Activated CD8-positive, alpha-beta memory T cell treated with anti-CD3 and anti-CD28 coated beads for 4 hours (primary cell): ENCODE results near the gene TBC1D5.

Source experiments
- DNase-seq, 2 donors: peaks; one replicate each; pipeline ENCODE4 v3.0.0-alpha.2; 2020; ENCODE audit warnings: low read depth in 2 of 2

The TBC1D5 gene

DNA sequence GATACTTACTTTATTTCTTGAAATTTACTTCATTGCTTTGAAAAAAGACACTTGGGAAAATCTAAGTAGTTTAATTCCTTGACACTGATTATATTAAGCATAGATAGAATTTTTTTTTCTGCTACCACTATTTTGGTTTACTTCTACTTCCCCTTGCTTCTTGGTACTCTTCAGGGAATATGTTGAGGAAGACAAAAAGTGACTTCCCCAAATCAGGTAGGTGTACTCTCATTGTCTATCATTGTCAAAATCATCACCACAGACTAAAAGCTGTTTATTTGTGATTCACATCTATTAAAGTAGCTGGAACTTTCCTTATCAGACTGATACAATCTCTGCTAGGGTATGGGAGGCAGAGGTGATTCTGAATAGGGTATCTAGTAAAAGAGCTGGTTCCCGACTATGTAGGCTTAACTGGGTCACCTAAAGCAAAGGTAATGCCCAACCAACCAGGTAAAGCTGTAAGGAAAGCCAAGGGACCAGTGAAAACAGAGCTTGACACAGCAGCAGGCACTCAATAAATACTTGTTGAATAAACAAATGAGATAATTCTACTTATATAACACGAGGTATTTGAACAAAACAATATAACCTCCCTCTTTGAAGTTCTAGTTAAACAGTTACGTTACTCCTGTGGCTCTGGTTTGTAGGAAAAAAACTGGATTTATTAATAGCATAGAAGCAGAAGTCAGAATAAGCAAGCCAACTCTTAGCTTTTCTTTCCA is 510.7 kb downstream of the TBC1D5 start:
- DNase-seq: no peak

DNA sequence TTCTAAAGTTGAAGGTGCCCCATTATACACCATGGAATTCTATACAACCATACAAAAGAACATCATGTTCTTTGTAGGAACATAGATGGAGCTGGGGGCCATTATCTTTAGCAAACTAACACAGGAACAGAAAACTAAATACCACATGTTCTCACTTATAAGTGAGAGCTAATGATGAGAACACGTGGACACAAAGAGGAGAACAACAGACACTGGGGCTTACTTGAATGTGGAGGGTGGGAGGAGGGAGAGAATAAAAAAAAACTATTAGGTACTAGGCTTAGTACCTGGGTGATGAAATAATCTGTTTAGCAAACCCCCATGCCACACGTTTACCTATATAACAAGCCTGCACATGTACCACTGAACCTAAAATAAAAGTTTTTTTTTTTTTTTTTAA is 515.0 kb downstream of the TBC1D5 start:
- no peak for DNase-seq

DNA sequence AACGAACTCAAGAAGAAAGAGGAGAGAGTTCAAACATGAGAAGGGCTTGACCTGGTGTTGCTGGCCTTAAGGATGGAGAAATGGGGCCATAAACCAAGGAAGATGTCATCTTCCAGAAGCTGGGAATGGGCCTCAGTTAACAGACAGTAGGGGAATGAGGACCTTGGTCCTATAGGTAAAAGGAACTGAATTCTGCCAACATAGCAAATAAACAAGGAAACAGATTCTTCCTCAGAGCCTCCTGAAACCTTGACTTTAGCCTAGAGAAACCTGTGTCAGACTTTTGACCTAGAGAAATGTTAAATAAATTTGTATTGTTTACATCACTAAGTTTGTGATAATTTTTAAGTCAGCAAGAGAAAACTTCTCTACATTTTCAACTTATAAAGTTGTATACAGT is 520.9 kb downstream of the TBC1D5 start:
- no peak for DNase-seq

DNA sequence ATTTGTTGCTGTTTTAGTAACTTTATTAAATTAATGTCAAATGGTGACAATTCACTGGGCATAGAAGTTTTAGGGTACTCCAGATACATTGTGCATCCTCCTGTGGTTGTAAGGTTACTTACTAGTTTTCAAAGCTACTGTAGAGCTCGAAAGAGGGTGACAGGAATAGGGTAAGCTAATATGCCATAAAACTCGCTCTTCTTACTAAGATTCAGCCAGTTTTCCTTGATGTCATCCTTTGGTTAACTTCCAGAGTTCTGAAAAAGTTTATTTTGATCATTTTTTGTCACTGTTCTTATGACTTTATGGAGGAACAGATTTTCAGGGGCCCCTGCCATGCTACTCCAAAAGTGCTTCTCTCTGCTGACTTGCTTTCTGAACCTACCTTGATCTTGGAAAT is 522.8 kb downstream of the TBC1D5 start:
- DNase-seq: no peak

DNA sequence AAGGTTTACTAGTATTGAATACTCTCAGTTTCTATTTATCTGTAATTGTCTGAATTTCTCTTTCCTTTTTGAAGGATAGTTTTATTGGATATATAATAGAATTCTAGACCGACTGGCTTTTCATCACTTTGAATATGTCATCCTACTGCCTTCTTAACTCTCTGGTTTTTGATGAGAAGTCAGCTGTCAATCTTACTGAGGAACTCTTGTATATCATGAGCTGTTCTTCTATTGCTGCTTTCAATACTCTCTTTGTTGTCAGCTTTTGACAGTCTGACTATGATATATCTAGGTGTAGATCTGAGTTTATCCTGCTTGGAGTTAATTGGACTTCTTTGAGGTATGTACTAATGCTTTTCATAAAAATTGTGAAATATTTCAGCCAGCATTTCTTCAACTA is 523.8 kb downstream of the TBC1D5 start:
- no peak for DNase-seq

DNA sequence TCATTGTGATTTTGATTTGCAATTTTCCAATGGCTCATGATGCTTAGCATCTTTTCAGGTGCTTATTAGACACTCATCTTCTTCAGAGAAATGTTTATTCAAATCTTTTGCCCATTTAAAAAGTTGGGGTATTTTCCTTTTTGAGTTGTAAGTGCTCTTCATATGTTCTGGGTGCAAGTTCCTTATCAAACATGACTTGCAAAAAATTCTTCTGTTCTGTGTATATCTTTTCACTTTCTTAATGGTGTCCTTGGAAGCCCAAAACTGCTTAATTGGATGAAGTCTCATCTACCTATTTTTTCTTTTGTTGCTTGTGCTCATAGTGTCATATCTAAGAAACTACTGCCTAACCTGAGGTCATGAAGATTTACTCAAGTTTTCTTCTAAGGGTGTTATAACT is 524.8 kb downstream of the TBC1D5 start:
- DNase-seq: no peak

DNA sequence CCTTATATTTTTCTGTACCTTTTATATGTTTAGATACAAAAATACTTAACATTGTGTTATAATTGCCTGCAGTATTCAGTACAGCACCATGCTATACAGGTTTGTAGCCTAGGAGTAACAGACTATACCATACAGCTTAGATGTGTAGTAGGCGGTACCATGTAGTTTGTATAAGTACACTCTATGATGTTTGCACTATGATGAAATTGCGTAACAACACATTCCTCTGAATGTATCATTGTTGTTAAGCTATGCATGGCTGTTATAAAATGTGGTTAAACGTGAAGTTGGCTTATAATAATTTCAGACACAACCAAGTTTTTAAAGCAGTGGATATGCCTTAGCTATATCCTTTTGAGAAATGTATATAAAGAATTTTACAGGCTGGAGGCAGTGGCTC is 529.3 kb downstream of the TBC1D5 start:
- DNase-seq: no peak

DNA sequence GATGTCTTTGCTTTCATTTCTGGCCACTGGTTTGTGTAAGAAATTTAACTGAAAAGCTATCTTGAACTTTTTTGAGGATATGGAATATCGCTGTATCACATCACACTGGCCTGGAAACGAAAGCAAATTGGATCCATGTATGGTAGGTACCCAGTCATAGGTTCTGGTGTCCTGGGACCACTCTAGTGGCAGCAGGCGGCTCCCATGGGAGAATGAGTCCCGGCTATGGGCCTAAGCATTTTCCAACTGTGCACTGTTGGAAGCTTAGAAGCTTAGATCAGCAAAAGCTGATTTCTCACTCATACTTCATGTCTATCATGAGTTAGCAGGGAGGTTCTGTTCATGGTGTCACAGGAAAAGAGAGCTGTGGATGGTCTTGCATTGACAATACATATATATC is 534.5 kb downstream of the TBC1D5 start:
- DNase-seq: no peak

DNA sequence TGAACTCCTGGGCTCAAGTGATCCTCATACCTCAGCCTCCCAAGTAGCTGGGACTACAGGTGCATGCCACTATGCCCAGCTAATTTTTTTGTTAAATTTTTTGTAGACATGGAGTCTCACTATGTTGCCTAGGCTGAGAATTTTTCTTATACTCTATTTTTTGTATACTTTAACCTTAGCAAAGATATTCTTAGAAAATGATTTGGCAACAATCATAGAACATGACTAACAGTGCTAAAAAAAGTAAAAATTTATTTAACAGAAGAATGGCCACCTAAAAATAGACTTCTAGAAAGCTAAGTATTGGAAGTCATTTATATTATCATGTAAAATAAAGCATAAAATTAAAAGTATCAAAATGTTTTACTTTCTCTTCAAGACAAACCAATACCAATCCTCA is 535.4 kb downstream of the TBC1D5 start:
- DNase-seq: no peak

DNA sequence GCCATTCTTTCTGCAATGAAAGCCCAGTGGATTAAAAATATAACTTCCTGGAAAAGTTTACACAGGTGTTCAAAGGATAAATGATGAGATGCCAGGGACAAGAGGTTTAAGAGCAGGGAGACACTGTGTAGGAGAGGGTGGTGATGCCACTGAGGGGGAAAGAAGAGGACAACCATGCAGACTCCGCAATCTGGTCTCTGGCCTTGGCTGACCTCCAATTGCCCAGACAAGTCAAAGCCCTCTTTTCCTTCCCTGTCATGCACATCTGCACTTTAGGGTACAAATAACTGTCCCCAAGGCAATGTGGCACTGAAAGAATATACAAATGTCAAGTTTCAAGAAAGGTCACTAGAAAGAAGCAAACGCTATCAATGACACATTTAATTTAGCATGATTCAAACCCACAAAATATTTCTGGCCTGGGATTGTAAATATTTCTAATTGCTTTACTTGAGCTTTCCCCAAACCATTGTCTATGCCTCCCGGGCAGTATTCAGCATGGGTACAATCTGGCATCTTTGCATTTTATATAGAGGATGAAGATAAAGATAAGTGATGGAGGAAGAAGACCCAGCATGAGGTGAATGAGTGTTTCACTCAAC is 538.3 kb downstream of the TBC1D5 start:
- no peak for DNase-seq

DNA sequence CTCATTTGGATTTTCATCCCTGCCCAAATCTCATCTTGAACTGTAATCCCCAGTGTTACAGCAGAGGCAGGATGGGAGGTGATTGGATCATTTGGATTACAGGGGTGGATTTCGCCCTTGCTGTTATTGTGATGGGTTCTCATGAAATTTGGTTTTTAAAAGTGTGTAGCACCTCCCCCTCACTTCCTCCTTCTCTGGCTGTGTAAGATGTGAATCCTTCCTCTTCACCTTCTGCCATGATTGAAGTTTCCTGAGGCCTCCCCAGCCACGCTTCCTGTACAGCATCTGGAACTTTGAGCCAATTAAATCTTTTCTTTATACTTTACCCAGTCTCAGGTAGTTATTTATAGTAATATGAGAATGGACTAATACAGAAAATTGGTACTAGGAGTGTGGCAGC is 540.9 kb downstream of the TBC1D5 start:
- DNase-seq: no peak

DNA sequence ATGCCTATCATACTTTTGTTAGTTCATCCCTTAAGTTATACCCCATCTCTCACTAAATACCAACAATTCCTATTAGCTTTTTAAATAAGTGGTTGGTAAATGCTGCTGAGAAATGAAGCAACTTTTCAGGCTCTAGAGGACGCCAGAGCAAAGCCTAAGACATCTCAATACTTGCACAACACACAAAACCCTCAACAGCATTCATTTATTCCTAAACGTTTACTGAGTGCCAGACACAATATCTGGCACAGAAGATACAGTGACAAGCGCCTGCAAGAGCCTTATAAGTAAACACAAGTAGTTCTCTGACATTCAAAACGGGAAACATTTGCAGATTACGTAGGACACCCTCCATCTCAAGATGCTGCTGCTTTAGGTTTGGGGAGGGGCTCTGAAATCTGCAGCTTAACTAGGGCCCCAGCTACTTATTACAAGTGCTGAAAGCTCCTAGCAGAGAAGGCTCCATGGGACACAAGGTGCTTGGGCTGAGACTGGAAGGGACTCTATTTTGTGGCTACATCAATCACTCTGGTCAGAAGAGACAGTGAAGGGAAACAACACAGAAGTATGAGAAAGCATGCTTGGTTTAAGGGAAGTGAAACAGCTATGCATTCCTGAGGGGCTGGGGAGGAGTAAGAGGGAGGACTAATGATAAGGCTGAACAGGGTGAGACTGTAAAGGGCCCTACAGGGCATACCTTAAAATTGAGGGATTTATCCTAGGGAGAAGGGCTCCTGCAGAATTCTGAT is 546.4 kb downstream of the TBC1D5 start:
- no peak for DNase-seq

DNA sequence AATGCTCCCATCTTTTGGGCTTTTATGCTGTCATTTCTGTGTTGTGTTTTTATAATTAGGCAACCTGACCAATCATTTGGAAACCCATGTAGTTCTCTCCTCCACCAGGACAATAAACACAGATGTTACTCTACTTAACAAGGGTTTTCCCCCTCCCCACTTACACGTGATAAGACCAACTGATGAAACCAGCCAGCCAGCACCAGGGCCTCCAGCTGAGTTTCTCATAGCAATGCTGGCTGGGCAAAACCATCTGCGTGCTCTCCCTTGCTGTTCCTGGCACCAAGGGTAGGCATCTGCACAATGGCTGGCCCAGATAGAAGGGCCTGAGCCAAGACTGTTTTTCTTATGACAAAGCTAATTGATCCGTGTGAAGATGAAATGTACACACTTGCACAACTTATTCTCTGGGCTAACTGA is 547.2 kb downstream of the TBC1D5 start:
- no peak for DNase-seq

DNA sequence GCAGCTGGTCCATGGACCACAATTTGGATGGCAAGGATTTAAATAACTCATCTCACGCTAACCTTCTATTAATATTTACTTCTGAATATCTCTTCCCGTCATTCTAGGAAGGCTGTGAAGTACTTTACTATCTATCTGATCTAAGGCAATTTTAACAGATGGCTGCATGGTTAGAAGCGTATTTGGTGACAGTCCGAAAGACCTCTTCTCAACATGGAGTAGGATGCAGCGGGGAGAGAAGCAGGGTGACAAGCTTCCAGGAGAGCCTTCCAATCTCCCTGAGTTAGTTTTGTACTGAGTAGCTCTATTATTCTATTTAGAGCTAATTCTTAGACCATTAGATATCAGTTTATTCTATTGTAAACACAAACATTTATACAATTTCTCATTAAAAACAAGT is 548.3 kb downstream of the TBC1D5 start:
- DNase-seq: no peak

DNA sequence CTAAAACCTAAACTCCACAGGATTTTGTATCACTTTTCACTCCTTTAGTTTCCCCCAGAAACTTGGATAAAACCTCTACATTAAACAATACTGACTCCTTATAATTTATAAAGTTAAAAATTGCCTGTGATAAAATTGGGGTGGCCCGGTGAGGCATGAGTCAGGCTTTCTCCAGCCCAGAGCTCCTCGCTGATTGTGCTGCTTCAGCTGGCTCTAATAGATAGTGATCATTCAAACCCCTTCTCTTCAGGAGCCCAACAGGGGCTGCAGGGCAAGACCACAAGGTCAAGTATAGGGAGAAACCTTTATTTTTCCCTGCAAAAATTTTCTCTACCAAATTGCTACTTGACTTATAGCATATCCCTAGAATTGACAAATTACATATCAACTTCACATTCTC is 549.4 kb downstream of the TBC1D5 start:
- no peak for DNase-seq

DNA sequence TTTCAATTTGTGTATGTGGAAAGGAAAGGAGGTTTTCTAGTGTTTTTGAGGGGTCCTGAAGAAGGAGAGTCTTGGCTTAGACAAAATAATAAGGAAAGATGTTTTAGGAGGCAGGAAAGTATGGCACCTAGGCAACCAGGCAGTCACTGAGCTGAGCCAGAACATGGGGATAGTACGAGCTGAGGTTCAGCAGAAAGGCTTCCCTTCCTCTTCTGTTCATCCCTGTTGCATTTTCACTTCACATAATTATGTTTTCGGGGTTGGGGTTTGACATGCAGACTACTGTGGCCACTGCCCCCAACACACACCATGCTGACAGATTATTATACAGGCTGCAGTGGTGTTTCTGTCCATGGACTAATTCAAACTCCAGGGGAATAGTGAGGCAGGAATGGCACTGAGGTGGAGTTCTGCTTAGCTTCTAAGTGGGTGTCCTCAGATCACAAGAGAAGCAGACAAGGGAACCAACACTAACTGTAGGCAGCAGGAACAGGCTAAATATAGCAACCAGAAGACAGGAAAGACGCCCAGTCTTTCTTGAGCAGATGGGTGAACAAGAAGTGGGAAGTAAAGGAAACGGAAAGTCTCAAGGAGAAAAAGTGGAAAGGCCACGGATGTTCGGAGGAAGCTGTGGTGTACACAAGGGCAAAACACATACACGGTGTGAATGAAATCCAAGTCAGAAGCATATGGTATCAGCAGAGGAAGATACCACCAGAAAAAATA is 551.9 kb downstream of the TBC1D5 start:
- DNase-seq: no peak

DNA sequence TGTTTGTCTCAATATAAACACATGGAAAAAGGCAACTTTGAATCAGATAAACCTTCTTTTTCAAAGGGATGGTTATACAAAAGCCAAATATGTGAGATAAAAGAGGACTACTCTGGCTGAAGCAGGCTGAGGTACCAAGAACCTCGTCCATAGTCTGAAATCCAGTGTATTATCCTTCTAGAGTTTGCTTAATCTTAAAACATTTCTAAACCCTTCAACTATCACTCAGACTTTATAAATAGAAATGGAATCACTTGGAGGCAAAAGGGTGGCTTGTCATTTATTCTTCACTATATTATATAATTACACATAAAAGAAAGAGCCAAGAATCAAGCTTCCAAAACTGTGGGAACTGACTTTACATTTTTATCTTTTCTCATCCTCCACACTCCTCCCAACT is 554.1 kb downstream of the TBC1D5 start:
- DNase-seq: no peak

DNA sequence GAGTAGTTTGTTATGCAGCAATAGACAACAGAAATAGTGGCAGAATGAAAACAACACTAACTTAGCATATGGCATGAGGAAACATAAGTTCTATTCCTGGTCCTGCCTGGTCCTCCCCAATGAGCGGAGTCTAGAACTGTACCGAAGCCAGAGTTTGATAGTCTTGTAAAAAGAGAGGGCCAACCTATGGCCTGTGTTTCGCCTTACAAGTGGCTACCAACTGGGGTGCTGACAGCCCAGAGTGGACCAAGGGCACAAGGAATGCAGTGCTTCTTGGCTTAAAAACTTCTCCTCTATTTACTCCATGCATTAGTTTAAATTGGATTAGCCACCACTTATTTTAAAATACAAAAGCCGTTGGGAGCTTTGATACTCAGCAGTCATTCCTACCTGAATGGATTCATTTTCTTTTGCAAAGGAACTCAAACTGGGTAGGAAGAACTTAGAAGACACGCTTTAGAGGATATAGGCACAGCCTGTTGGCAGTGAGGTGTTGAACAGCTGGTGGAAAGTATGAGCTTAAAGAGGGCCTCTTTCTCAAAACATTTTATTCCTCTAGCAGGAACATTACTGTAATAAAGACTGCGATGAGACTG is 554.7 kb downstream of the TBC1D5 start:
- no peak for DNase-seq

DNA sequence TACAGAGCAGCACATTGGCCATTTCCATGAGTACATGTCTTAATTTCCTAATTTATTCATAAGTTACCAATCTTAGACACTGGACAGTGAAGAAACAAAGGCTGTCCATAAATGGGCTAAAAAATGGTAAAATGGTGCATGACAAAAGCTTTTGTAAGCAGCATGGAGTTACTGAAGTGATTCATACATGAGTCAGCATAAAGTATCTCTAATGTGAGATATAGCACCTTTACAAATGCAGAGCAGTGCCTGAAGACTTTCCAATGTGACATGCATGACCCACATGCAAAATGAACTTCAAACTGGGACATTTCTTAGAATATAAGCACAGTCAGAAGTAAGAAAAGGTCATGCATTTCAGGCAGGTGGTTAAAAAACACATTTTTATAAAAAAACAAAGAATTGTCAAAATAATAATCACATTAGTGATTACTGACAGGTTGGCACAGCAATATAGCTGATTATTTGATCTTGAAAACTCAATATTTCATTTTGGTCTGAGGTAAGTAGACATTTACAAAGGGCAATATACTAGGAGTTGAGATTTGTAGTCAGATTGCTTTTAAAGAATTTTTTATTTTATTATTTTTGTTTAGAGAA is 558.4 kb downstream of the TBC1D5 start:
- no peak for DNase-seq

DNA sequence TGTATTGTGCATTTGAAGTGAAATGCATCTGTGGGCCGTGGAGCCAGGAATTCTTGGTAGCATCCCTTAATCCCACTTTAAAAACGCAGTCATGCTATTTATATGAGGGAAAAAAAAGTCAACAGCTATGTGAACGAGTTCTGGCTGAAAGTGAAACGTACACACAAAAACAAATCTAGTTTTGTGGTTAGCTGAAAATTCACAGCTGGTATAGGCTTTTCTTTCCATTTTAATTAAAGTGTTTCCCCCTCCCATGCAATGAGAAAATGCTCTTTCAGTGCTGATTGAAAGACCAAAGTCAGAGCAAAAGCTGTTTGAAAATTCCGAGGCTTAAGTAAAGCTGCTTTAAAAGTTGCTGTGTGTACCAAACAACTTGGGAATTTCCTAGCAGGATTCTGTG is 560.3 kb downstream of the TBC1D5 start:
- no peak for DNase-seq

DNA sequence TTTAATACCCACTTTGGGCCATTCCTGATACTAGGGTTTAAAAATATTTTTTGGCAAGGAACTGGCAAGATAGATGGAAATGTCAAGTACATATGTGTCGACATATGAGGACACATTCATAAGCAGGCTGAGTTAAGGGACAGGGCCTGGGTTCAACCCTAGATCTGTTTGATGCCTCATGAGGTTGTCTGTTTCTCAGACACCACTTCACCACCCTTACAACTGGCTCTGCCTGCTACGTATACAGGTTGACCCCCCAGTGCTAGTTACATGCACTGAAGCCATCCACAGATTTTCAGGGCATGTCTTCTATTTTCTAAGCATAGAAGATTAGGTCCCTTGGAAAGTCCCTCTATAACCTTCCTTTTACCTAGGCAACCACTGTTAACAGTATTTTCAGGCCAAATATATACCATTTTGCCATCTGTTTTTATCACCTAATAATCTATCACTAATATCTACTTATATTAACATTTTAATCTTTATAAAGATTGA is 561.0 kb downstream of the TBC1D5 start:
- DNase-seq: no peak
